ENCODE data around the gene MAST4. TPM values are rescaled to one million over a fixed set of nuclear protein-coding genes. Genes with fewer than 3 reads are reported as not detected.

MAST4 gene
- total RNA-seq, 1 donor from 2014 or later = 10.5 TPM

DNA sequence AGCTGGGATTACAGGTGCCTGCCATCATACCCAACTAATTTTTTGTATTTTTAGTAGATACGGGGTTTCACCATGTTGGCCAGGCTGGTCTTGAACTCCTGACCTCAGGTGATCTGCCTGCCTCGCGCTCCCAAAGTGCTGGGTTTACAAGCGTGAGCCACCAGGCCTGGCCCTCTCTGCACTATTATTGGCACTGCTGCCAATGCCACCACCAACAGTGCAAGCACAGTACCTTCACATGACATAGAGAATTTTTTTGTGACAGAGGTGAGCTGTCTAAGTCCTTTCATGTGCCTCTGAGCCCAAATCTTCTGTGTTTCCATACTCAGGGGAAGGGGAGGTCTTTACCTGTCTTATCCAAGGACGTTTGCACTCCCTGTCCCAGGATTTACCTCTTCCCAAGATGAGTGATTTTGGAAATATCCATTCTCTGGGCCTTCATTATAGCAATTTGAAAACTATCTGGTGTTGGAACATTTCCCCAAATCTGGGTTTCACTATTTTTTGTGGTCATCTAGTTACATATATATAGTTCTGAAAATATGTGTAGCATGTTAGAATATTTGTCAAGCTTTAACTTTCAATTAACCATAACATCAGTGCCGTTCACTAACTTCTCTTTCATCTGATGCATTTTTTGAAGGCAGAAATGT lies 605.8 kb downstream of the MAST4 start:
- no peak overlapping the region for H3K4me3 Mint-ChIP-seq (ENCODE audit: unreplicated experiment)
- TF ChIP-seq, protein P1, sequence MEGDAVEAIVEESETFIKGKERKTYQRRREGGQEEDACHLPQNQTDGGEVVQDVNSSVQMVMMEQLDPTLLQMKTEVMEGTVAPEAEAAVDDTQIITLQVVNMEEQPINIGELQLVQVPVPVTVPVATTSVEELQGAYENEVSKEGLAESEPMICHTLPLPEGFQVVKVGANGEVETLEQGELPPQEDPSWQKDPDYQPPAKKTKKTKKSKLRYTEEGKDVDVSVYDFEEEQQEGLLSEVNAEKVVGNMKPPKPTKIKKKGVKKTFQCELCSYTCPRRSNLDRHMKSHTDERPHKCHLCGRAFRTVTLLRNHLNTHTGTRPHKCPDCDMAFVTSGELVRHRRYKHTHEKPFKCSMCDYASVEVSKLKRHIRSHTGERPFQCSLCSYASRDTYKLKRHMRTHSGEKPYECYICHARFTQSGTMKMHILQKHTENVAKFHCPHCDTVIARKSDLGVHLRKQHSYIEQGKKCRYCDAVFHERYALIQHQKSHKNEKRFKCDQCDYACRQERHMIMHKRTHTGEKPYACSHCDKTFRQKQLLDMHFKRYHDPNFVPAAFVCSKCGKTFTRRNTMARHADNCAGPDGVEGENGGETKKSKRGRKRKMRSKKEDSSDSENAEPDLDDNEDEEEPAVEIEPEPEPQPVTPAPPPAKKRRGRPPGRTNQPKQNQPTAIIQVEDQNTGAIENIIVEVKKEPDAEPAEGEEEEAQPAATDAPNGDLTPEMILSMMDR (IDR thresholded peaks at IDR 0.05) = no peak
- H3K27me3 Mint-ChIP-seq (ENCODE audit: unreplicated experiment) = peaks cover 16% of the 10 kb centered on the region
- no peaks in the 10 kb centered on the region for H3K36me3 Mint-ChIP-seq (ENCODE audit: unreplicated experiment)
- H3K27ac Mint-ChIP-seq (ENCODE audit: unreplicated experiment) = no peak overlapping the region
- peaks cover 4% of the 10 kb centered on the region for H3K9me3 Mint-ChIP-seq (ENCODE audit: unreplicated experiment)
- H3K4me1 Mint-ChIP-seq (ENCODE audit: unreplicated experiment) = no peaks in the 10 kb centered on the region
- DNase-seq (ENCODE audit: extremely low spot score, unreplicated experiment) = no peak

DNA sequence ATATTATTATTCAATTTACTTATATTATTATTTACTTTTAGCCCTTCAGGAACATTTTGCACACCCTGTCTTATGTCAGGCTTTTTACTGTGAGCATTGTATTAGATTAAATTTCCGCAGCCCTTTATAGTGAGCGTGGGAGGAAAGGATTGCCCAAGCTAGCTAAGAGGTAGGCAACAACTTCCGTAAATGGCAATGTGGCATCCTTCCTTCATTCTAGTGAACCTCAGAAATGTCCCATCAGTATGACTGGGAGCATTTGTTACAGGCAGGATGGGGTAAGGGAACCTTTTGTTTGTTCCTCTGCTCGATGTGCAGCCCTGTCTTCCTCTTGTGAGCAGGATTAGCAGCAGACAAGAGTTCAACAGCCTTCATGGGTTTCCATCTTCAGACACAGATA lies 606.6 kb downstream of the MAST4 start:
- no peaks in the 10 kb centered on the region for H3K36me3 Mint-ChIP-seq (ENCODE audit: unreplicated experiment)
- peaks cover 4% of the 10 kb centered on the region for H3K9me3 Mint-ChIP-seq (ENCODE audit: unreplicated experiment)
- no peaks in the 10 kb centered on the region for H3K4me1 Mint-ChIP-seq (ENCODE audit: unreplicated experiment)
- peak; percentile 4 for DNase-seq (ENCODE audit: extremely low spot score, unreplicated experiment)
- peaks cover 14% of the 10 kb centered on the region for H3K27me3 Mint-ChIP-seq (ENCODE audit: unreplicated experiment)
- TF ChIP-seq, protein P1 (IDR thresholded peaks at IDR 0.05) = no peak
- H3K27ac Mint-ChIP-seq (ENCODE audit: unreplicated experiment) = no peak overlapping the region
- H3K4me3 Mint-ChIP-seq (ENCODE audit: unreplicated experiment) = no peak overlapping the region

GRCh38 chr5:67203701-67204074 lies 607.5 kb downstream of the MAST4 start:
- TF ChIP-seq, protein P1 (IDR thresholded peaks at IDR 0.05) = no peak
- no peak overlapping the region for H3K4me3 Mint-ChIP-seq (ENCODE audit: unreplicated experiment)
- H3K27me3 Mint-ChIP-seq (ENCODE audit: unreplicated experiment) = peaks cover 14% of the 10 kb centered on the region
- H3K4me1 Mint-ChIP-seq (ENCODE audit: unreplicated experiment) = no peaks in the 10 kb centered on the region
- DNase-seq (ENCODE audit: extremely low spot score, unreplicated experiment) = peak; percentile 2
- H3K36me3 Mint-ChIP-seq (ENCODE audit: unreplicated experiment) = no peaks in the 10 kb centered on the region
- peaks cover 4% of the 10 kb centered on the region for H3K9me3 Mint-ChIP-seq (ENCODE audit: unreplicated experiment)
- H3K27ac Mint-ChIP-seq (ENCODE audit: unreplicated experiment) = no peak overlapping the region

- peaks cover 4% of the 10 kb centered on the region for H3K9me3 Mint-ChIP-seq (ENCODE audit: unreplicated experiment)
- H3K4me1 Mint-ChIP-seq (ENCODE audit: unreplicated experiment) = peaks cover 2% of the 10 kb centered on the region
- peak; percentile 13 for DNase-seq (ENCODE audit: extremely low spot score, unreplicated experiment)
- TF ChIP-seq, protein P1 (IDR thresholded peaks at IDR 0.05) = no peak
- no peaks in the 10 kb centered on the region for H3K36me3 Mint-ChIP-seq (ENCODE audit: unreplicated experiment)
- H3K27me3 Mint-ChIP-seq (ENCODE audit: unreplicated experiment) = peaks cover 14% of the 10 kb centered on the region
- no peak overlapping the region for H3K27ac Mint-ChIP-seq (ENCODE audit: unreplicated experiment)
- H3K4me3 Mint-ChIP-seq (ENCODE audit: unreplicated experiment) = no peak overlapping the region
Measured at GRCh38 chr5:67204821-67205220, 608.6 kb downstream of the MAST4 start.

GRCh38 chr5:67205981-67206380 lies 609.8 kb downstream of the MAST4 start:
- DNase-seq (ENCODE audit: extremely low spot score, unreplicated experiment) = peak; percentile 71
- Mint-ChIP-seq H3K9me3 (ENCODE audit: unreplicated experiment) (peaks cover 2% of the 10 kb centered on the region), H3K4me1 (ENCODE audit: unreplicated experiment) (peaks cover 2% of the 10 kb centered on the region), H3K27me3 (ENCODE audit: unreplicated experiment) (peaks cover 18% of the 10 kb centered on the region), H3K36me3 (ENCODE audit: unreplicated experiment) (no peaks in the 10 kb centered on the region), H3K27ac (ENCODE audit: unreplicated experiment) (no peak overlapping the region), H3K4me3 (ENCODE audit: unreplicated experiment) (no peak overlapping the region)
- TF ChIP-seq, protein P1 (IDR thresholded peaks at IDR 0.05) = no peak

All from osteocyte (in vitro differentiated cells).